RWPE2 (cell line): ENCODE results near the gene KLHL29.

Experiments
- ATAC-seq: fragments of 200-7000 bp; cut with Tn5 transposase; 3 replicates; pipeline ENCODE4 v1.9.1; 2021; ENCODE audit warnings: low read depth
- DNase-seq: peaks from one replicate; pipeline ENCODE4 v3.0.0-alpha.2; 2020; ENCODE audit warnings: low spot score
- H3K27ac ChIP-seq: fragments of 450-650 bp; 2 replicates; pipeline ENCODE4 v1.5.1; 2017; ENCODE audit warnings: mild to moderate bottlenecking; ENCODE audit not compliant: poor library complexity, severe bottlenecking
- H3K27me3 ChIP-seq: fragments of 250-450 bp; sonication (Bioruptor Pico); 2 replicates; pipeline ENCODE4 v1.5.1; 2021; ENCODE audit warnings: mild to moderate bottlenecking, moderate library complexity; ENCODE audit not compliant: insufficient read depth, poor library complexity, severe bottlenecking
- H3K36me3 ChIP-seq: fragments of 250-450 bp; sonication (Bioruptor Pico); 2 replicates; pipeline ENCODE4 v1.5.1; 2020; ENCODE audit warnings: low read depth, mild to moderate bottlenecking, moderate library complexity
- H3K4me1 ChIP-seq: fragments of 250-450 bp; sonication (Bioruptor Pico); 2 replicates; pipeline ENCODE4 v1.5.1; 2021; ENCODE audit warnings: mild to moderate bottlenecking, moderate library complexity; ENCODE audit not compliant: insufficient read depth, poor library complexity, severe bottlenecking
- H3K4me3 ChIP-seq: fragments of 250-450 bp; sonication (Bioruptor Pico); 2 replicates; pipeline ENCODE4 v1.5.1; 2021; ENCODE audit warnings: mild to moderate bottlenecking, moderate library complexity; ENCODE audit not compliant: severe bottlenecking
- H3K9me3 ChIP-seq: fragments of 250-450 bp; sonication (Bioruptor Pico); 2 replicates; pipeline ENCODE4 v1.5.1; 2021; ENCODE audit warnings: mild to moderate bottlenecking, moderate library complexity; ENCODE audit not compliant: severe bottlenecking
- CTCF ChIP-seq: fragments of 450-650 bp; IDR thresholded peaks from one replicate; pipeline ENCODE4 v1.5.1; 2017; ENCODE audit warnings: mild to moderate bottlenecking, moderate library complexity; ENCODE audit not compliant: poor library complexity, severe bottlenecking

KLHL29 gene

GRCh38 chr2:23531881-23532280 lies 146.9 kb downstream of the KLHL29 start:
- Histone ChIP-seq H3K4me3 (no peak overlapping the region), H3K27ac (no peak overlapping the region), H3K4me1 (no peaks in the 10 kb centered on the region), H3K9me3 (no peaks in the 10 kb centered on the region), H3K36me3 (no peaks in the 10 kb centered on the region), H3K27me3 (no peaks in the 10 kb centered on the region)
- ATAC-seq: no peak
- no peak for DNase-seq
- no peak for TF ChIP-seq CTCF

GRCh38 chr2:23532391-23533337 lies 147.7 kb downstream of the KLHL29 start:
- no peaks in the 10 kb centered on the region for H3K9me3 ChIP-seq
- no peaks in the 10 kb centered on the region for H3K27me3 ChIP-seq
- H3K4me1 ChIP-seq: no peaks in the 10 kb centered on the region
- ATAC-seq (no peak), DNase-seq (no peak)
- no peaks in the 10 kb centered on the region for H3K36me3 ChIP-seq
- no peak overlapping the region for H3K4me3 ChIP-seq
- no peak overlapping the region for H3K27ac ChIP-seq
- TF ChIP-seq CTCF: no peak

GRCh38 chr2:23533338-23533695 lies 148.3 kb downstream of the KLHL29 start:
- TF ChIP-seq CTCF: no peak
- H3K4me3 ChIP-seq: no peak overlapping the region
- H3K4me1 ChIP-seq: no peaks in the 10 kb centered on the region
- no peaks in the 10 kb centered on the region for H3K9me3 ChIP-seq
- H3K36me3 ChIP-seq: no peaks in the 10 kb centered on the region
- H3K27ac ChIP-seq: no peak overlapping the region
- no peaks in the 10 kb centered on the region for H3K27me3 ChIP-seq
- no peak for ATAC-seq
- DNase-seq: no peak

GRCh38 chr2:23534771-23535170 lies 149.8 kb downstream of the KLHL29 start:
- Histone ChIP-seq H3K27ac (no peak overlapping the region), H3K36me3 (no peaks in the 10 kb centered on the region), H3K9me3 (no peaks in the 10 kb centered on the region), H3K4me3 (no peak overlapping the region), H3K4me1 (no peaks in the 10 kb centered on the region), H3K27me3 (no peaks in the 10 kb centered on the region)
- ATAC-seq: no peak
- TF ChIP-seq CTCF: no peak
- DNase-seq: no peak

GRCh38 chr2:23536326-23536725 lies 151.3 kb downstream of the KLHL29 start:
- TF ChIP-seq CTCF: no peak
- H3K4me1 ChIP-seq: no peaks in the 10 kb centered on the region
- no peak overlapping the region for H3K4me3 ChIP-seq
- no peak overlapping the region for H3K27ac ChIP-seq
- H3K9me3 ChIP-seq: no peaks in the 10 kb centered on the region
- H3K27me3 ChIP-seq: no peaks in the 10 kb centered on the region
- DNase-seq: no peak
- H3K36me3 ChIP-seq: no peaks in the 10 kb centered on the region
- no peak for ATAC-seq
